OCI-LY3 (cell line): ENCODE measurements around the gene FEM1B.

Source experiments
- H2AFZ ChIP-seq: fragments of 200-600, 300-600 bp; shearing (Covaris generic); 2 replicates; pipeline ENCODE4 v1.6.0; 2014; ENCODE audit warnings: antibody characterized with exemption, low read depth, low read length
- H3K27ac ChIP-seq: fragments of 200-600, 300-600 bp; sonication (generic); 2 replicates; pipeline ENCODE4 v1.5.1; 2014; ENCODE audit warnings: mild to moderate bottlenecking, low read length, moderate library complexity, mixed read lengths
- H3K27me3 ChIP-seq: fragments of 200-600, 300-600 bp; sonication (generic); 2 replicates; pipeline ENCODE4 v1.6.1; 2014; ENCODE audit warnings: low read depth, low read length, mixed read lengths
- H3K36me3 ChIP-seq: fragments of 200-600, 300-600 bp; sonication (generic); replicated peaks from 2 replicates; pipeline ENCODE3; 2014; ENCODE audit warnings: low read depth, low read length, mixed read lengths
- H3K4me1 ChIP-seq: fragments of 300-600, 200-600 bp; sonication (generic); 2 replicates; pipeline ENCODE4 v1.6.1; 2014; ENCODE audit warnings: low read length, mixed read lengths
- H3K4me2 ChIP-seq: fragments of 200-600, 300-600 bp; sonication (generic); 2 replicates; pipeline ENCODE4 v1.6.1; 2014; ENCODE audit warnings: low read length, mixed read lengths
- H3K4me3 ChIP-seq: fragments of 300-600, 200-600 bp; sonication (generic); 2 replicates; pipeline ENCODE4 v1.5.1; 2014; ENCODE audit warnings: antibody characterized with exemption, mild to moderate bottlenecking, low read length, moderate library complexity
- H3K79me2 ChIP-seq: fragments of 300-600, 200-600 bp; shearing (Covaris generic); 2 replicates; pipeline ENCODE4 v1.6.1; 2014; ENCODE audit warnings: mild to moderate bottlenecking, low read length, mixed read lengths
- H3K9ac ChIP-seq: fragments of 300-600, 200-600 bp; shearing (Covaris generic); 2 replicates; pipeline ENCODE4 v1.6.0; 2014; ENCODE audit warnings: mild to moderate bottlenecking, low read length, moderate library complexity
- H3K9me3 ChIP-seq: fragments of 200-600, 300-600 bp; shearing (Covaris generic); 2 replicates; pipeline ENCODE4 v1.6.1; 2014; ENCODE audit warnings: low read length, mixed read lengths; ENCODE audit not compliant: insufficient read depth
- H4K20me1 ChIP-seq: fragments of 200-600, 300-600 bp; sonication (generic); 2 replicates; pipeline ENCODE4 v1.6.1; 2016; ENCODE audit warnings: low read length, mixed read lengths; ENCODE audit not compliant: insufficient read depth
- CTCF ChIP-seq: fragments of 200-600, 300-600 bp; sonication (generic); IDR thresholded peaks from 2 replicates; pipeline ENCODE4 v1.5.1; 2014; ENCODE audit warnings: antibody characterized with exemption, low read length, low read depth
- EZH2phosphoT487 ChIP-seq: fragments of 200-600 bp; shearing (Covaris generic); IDR thresholded peaks from 2 replicates; pipeline ENCODE4 v1.6.1; 2018; ENCODE audit warnings: antibody characterized with exemption, mixed run types, low read depth

Gene FEM1B

GRCh38 chr15:68302729-68303128, 25.2 kb downstream of the FEM1B start:
- TF ChIP-seq CTCF (no peak), EZH2phosphoT487 (no peak)
- no peak overlapping the region for H2AFZ ChIP-seq
- peaks cover 4% of the 10 kb centered on the region for H3K79me2 ChIP-seq
- no peak overlapping the region for H3K27ac ChIP-seq
- H3K4me3 ChIP-seq, result no peak overlapping the region
- no peaks in the 10 kb centered on the region for H3K27me3 ChIP-seq
- peaks cover 10% of the 10 kb centered on the region for H3K36me3 ChIP-seq
- no peaks in the 10 kb centered on the region for H3K9me3 ChIP-seq
- no peak overlapping the region for H3K4me2 ChIP-seq
- no peaks in the 10 kb centered on the region for H4K20me1 ChIP-seq
- peaks cover 25% of the 10 kb centered on the region for H3K4me1 ChIP-seq
- H3K9ac ChIP-seq, result no peak overlapping the region

GRCh38 chr15:68303134-68303533, 25.6 kb downstream of the FEM1B start:
- Histone ChIP-seq H3K4me3 (no peak overlapping the region), H3K4me2 (no peak overlapping the region)
- TF ChIP-seq CTCF, result no peak
- no peak for TF ChIP-seq EZH2phosphoT487

DNA sequence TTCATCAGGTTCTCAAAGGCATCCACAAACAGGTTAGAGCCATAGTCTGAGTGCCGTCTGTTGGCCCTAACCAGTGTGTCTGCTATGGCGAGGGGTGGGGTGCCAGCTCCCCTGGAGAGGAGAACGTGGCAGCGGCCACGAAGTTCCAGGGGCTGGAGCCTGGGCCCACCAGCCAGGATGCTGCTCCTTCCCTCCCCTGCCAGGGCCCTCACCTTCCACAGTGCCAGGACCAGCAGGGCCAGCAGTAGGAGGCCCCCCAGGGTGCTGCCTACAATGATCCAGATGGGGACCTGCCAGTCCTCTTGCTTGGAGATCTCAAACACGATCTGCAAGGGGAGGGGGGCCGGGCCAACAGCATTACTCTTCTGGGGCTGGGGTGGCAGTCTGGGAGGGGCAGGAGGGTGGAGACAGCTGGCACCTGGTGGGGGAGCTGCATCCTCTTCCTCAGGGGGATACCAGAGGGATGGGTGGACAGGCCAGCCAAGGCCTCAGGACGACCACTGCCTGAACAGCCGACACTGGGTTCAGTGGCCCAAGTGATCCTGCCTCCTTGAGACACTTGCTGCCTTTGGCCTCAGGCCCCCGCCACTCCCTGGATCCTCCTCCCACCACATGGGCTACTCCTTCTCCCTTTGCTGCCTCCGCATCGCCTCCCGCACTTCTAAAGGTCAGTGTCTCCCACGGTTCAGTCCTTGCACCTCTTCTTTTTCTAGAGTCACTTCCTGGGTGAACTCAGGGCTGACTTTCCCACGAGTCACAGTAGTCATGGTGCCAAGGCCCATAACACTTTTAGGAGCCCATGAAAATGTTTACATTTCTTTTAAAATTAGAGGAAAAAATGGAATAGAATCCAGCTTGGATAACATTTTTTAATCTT, 26.3 kb downstream of the FEM1B start:
- Histone ChIP-seq H2AFZ (no peak overlapping the region), H3K9ac (no peak overlapping the region), H3K27me3 (no peaks in the 10 kb centered on the region), H3K27ac (no peak overlapping the region), H3K4me1 (peaks cover 15% of the 10 kb centered on the region), H4K20me1 (no peaks in the 10 kb centered on the region), H3K9me3 (no peaks in the 10 kb centered on the region), H3K36me3 (peaks cover 7% of the 10 kb centered on the region), H3K4me2 (no peak overlapping the region), H3K79me2 (no peaks in the 10 kb centered on the region), H3K4me3 (no peak overlapping the region)
- TF ChIP-seq CTCF (no peak), EZH2phosphoT487 (no peak)

More at GRCh38 chr15:68303134-68303533, 25.6 kb downstream of the FEM1B start:
- Histone ChIP-seq H3K9ac (no peak overlapping the region), H3K79me2 (no peaks in the 10 kb centered on the region), H3K4me1 (peaks cover 21% of the 10 kb centered on the region), H2AFZ (no peak overlapping the region), H3K27ac (no peak overlapping the region), H3K36me3 (peaks cover 7% of the 10 kb centered on the region), H3K27me3 (no peaks in the 10 kb centered on the region), H4K20me1 (no peaks in the 10 kb centered on the region), H3K9me3 (no peaks in the 10 kb centered on the region)

GRCh38 chr15:68304589-68305337, 27.2 kb downstream of the FEM1B start:
- H3K9me3 ChIP-seq, result no peaks in the 10 kb centered on the region
- no peak overlapping the region for H3K4me3 ChIP-seq
- TF ChIP-seq CTCF (no peak), EZH2phosphoT487 (no peak)
- H3K36me3 ChIP-seq, result peaks cover 5% of the 10 kb centered on the region
- H4K20me1 ChIP-seq, result no peaks in the 10 kb centered on the region
- peaks cover 5% of the 10 kb centered on the region for H3K4me1 ChIP-seq
- H3K9ac ChIP-seq, result no peak overlapping the region
- H3K79me2 ChIP-seq, result no peaks in the 10 kb centered on the region
- no peaks in the 10 kb centered on the region for H3K27me3 ChIP-seq
- no peak overlapping the region for H2AFZ ChIP-seq
- H3K4me2 ChIP-seq, result no peak overlapping the region
- H3K27ac ChIP-seq, result no peak overlapping the region
